Measurements from ENCODE around the gene ASCC2.

GRCh38 chr22:29830585-29830984 lies 7.5 kb downstream of the ASCC2 start:
- TF ChIP-seq CTCF (IDR thresholded peaks at IDR 0.05): no peak
- TF ChIP-seq POLR2A (IDR thresholded peaks at IDR 0.05): no peak
- no peak for TF ChIP-seq POLR2AphosphoS5 (IDR thresholded peaks at IDR 0.05)
- TF ChIP-seq EP300 (IDR thresholded peaks at IDR 0.05): no peak
